Neutrophil (primary cell): ENCODE results near the gene C11orf68.

ENCODE experiments used
- H3K27ac ChIP-seq: fragments of 200-600 bp; sonication (generic); 2 replicates; pipeline ENCODE4 v1.5.1; 2016; ENCODE audit warnings: mild to moderate bottlenecking, moderate library complexity
- H3K27me3 ChIP-seq: fragments of 200-600 bp; sonication (generic); 2 replicates; pipeline ENCODE4 v1.6.0; 2016; ENCODE audit warnings: mild to moderate bottlenecking
- H3K36me3 ChIP-seq: fragments of 200-600 bp; sonication (generic); 2 replicates; pipeline ENCODE4 v1.5.1; 2017
- H3K4me1 ChIP-seq, 2 experiments: fragments of 200-600 bp in 1 of 2; sonication (generic) in 1 of 2; 1 replicate in 1 of 2; 2 replicates in 1 of 2; pipeline versions ENCODE4 v1.5.1 to v1.6.1; 2013 to 2016; ENCODE audit warnings: low read depth in 1 of 2, low read length in 1 of 2, mild to moderate bottlenecking in 1 of 2, moderate library complexity in 1 of 2; ENCODE audit not compliant: control insufficient read depth in 1 of 2, insufficient read depth in 1 of 2
- H3K4me3 ChIP-seq, 2 experiments: fragments of 200-600 bp in 1 of 2; sonication (generic) in 1 of 2; 1 replicate in 1 of 2; 2 replicates in 1 of 2; pipeline ENCODE4 v1.5.1; 2013 to 2016; ENCODE audit warnings: low read depth in 1 of 2, low read length in 1 of 2, mild to moderate bottlenecking in 1 of 2, moderate library complexity in 1 of 2
- H3K9me3 ChIP-seq: fragments of 200-600 bp; sonication (generic); 2 replicates; pipeline ENCODE4 v1.5.1; 2016
- CTCF ChIP-seq: fragments of 200-600 bp; sonication (generic); IDR thresholded peaks from 2 replicates; pipeline ENCODE4 v1.5.1; 2016; ENCODE audit warnings: antibody characterized with exemption

The C11orf68 gene

GRCh38 chr11:65961267-65962140 is 42.6 kb upstream of the C11orf68 start, which contains the start of gene SART1:
Gene SART1 (plus strand): TSS chr11:65961734. CDS start chr11:65961781, 47 bp downstream.
- Histone ChIP-seq H3K27me3 (no peaks in the 10 kb centered on the region), H3K36me3 (peaks cover 28% of the 10 kb centered on the region), H3K27ac (peak within 1 kb of the TSS; percentile 92), H3K9me3 (no peaks in the 10 kb centered on the region), H3K4me1 (peaks cover 23 to 29% of the 10 kb centered on the region in 2 experiments), H3K4me3 (peak within 1 kb of the TSS; percentile 97 to 98)
- no peak for TF ChIP-seq CTCF

GRCh38 chr11:65960824-65961266 is 42.0 kb upstream of the C11orf68 start:
- peak overlapping the region; percentile 97 to 98 for H3K4me3 ChIP-seq
- peaks cover 21% of the 10 kb centered on the region for H3K36me3 ChIP-seq
- H3K27ac ChIP-seq = peak overlapping the region; percentile 92
- no peaks in the 10 kb centered on the region for H3K9me3 ChIP-seq
- no peak for TF ChIP-seq CTCF
- peaks cover 23 to 29% of the 10 kb centered on the region in 2 experiments for H3K4me1 ChIP-seq
- no peaks in the 10 kb centered on the region for H3K27me3 ChIP-seq

GRCh38 chr11:65958774-65959420 is 40.0 kb upstream of the C11orf68 start:
- no peaks in the 10 kb centered on the region for H3K27me3 ChIP-seq
- peaks cover 2% of the 10 kb centered on the region for H3K36me3 ChIP-seq
- no peaks in the 10 kb centered on the region for H3K9me3 ChIP-seq
- peaks cover 23 to 26% of the 10 kb centered on the region in 2 experiments for H3K4me1 ChIP-seq
- H3K27ac ChIP-seq = no peak overlapping the region
- no peak for TF ChIP-seq CTCF
- H3K4me3 ChIP-seq = no peak overlapping the region

- H3K4me1 ChIP-seq = peaks cover 19 to 20% of the 10 kb centered on the region in 2 experiments
- no peak overlapping the region for H3K27ac ChIP-seq
- no peaks in the 10 kb centered on the region for H3K27me3 ChIP-seq
- H3K9me3 ChIP-seq = no peaks in the 10 kb centered on the region
- no peak overlapping the region for H3K4me3 ChIP-seq
- no peak for TF ChIP-seq CTCF
- no peaks in the 10 kb centered on the region for H3K36me3 ChIP-seq
These were observed 39.4 kb upstream of the C11orf68 start for GRCh38 chr11:65958291-65958690.

GRCh38 chr11:65954771-65955170 is 35.9 kb upstream of the C11orf68 start:
- H3K27ac ChIP-seq = no peak overlapping the region
- H3K27me3 ChIP-seq = no peaks in the 10 kb centered on the region
- no peak for TF ChIP-seq CTCF
- no peaks in the 10 kb centered on the region for H3K36me3 ChIP-seq
- H3K4me3 ChIP-seq = no peak overlapping the region
- no peaks in the 10 kb centered on the region for H3K9me3 ChIP-seq
- H3K4me1 ChIP-seq = no peaks in the 10 kb centered on the region
